GM12892 (cell line): Measurements from ENCODE around the gene LCN6.

ENCODE experiments used
- POLR2A ChIP-seq: IDR thresholded peaks from 2 replicates; pipeline ENCODE4 v1.6.1; 2011; ENCODE audit warnings: low read depth, low read length, control low read depth
- POLR2AphosphoS5 ChIP-seq: IDR thresholded peaks from 2 replicates; pipeline ENCODE4 v1.6.1; 2011; ENCODE audit warnings: low read depth, low read length, control low read depth

DNA sequence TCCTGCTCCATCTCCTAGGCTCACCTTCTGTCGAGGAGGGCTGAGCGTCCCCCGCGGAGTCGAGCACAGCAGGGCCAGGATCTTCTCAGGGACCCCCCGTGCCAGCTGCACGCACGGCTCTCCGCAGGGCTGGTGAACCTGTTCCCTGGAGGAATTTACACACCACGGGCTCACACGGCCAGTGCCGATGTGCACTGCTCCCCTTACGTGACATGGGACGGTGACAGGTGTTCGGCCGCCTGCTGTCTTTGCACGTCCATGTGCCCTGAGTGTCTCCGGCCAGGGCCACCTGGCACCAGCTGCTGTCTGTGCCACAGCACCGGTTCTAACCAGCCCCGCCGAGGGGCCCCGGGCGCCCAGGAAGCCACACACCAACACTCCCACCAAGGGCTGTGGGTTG lies 52.4 kb downstream of the LCN6 start:
- TF ChIP-seq POLR2A = no peak
- no peak for TF ChIP-seq POLR2AphosphoS5
